Esophagus muscularis mucosa (tissue), 3 donors: ENCODE results near the gene ASTL.

ENCODE experiments used
- CTCF ChIP-seq, 3 experiments: fragments of 200-600 bp in 2 of 3; fragments of 450-650 bp in 1 of 3; sonication (generic) in 2 of 3; IDR thresholded peaks; one replicate each; pipeline ENCODE4 v1.5.1; 2017 to 2019; ENCODE audit warnings: antibody characterized with exemption in 3 of 3, mild to moderate bottlenecking in 2 of 3, moderate library complexity in 1 of 3
- EP300 ChIP-seq: sonication (generic); formaldehyde crosslinking; IDR thresholded peaks from one replicate; pipeline ENCODE4 v1.6.1; 2017; ENCODE audit warnings: antibody characterized with exemption

GRCh38 chr2:96170626-96171025 lies 32.3 kb upstream of the ASTL start:
- no peak for TF ChIP-seq CTCF (IDR thresholded peaks at IDR 0.05)
- TF ChIP-seq EP300: no peak
